ENCODE data around the gene SLC6A7.

The SLC6A7 gene

DNA sequence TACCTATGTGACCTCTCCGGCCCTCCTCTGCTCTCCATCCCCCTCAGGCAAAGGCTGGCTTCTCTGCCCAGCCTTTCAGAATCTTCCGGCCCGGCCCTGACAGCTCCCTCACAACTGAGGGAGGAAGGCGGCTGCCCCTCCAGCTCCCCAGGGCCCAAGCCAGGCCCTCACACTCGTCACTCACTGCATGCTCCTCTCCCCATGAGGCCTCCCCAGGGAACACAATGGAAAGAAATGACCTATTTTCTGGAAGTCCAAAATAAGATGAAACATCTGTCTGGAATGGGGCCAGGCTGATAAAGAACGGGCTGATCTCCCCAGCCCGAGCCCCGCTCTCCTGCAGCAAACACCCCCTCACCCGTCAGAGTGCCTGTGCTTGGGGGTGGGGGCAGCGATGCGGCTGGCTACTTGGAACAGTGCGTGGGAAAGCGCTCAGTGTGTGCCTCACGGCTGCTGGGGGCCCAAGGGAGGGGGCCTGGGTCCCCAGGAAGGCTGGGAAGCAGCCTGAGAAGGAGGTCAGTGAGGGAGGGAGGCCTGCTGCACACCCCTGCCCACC lies 45.5 kb upstream of the SLC6A7 start:
- Histone ChIP-seq H2AFZ (ENCODE audit: low read length) (no peak overlapping the region), H3K79me2 (ENCODE audit: insufficient read depth, low read length) (no peaks in the 10 kb centered on the region), H3K36me3 (ENCODE audit: insufficient read depth, low read length) (no peaks in the 10 kb centered on the region), H3F3A (ENCODE audit: low read depth) (no peaks in the 10 kb centered on the region), H3K4me3 (ENCODE audit: low read length, poor library complexity, severe bottlenecking) (no peak overlapping the region), H3K4me1 (ENCODE audit: insufficient read depth, low read length, poor library complexity, severe bottlenecking) (no peaks in the 10 kb centered on the region), H3K4me2 (ENCODE audit: low read depth, low read length, poor library complexity, severe bottlenecking) (no peak overlapping the region), H3K9me3 (ENCODE audit: insufficient read depth, low read depth, low read length) (no peaks in the 10 kb centered on the region), H3K27me3 (ENCODE audit: insufficient read depth, low read length, poor library complexity, severe bottlenecking) (no peaks in the 10 kb centered on the region), H3K9ac (ENCODE audit: low read depth, low read length, poor library complexity, severe bottlenecking) (no peak overlapping the region), H4K20me1 (ENCODE audit: insufficient read depth, low read length, poor library complexity, severe bottlenecking) (no peaks in the 10 kb centered on the region), H3K9me2 (replicated peaks; ENCODE audit: low read depth, low read length) (no peaks in the 10 kb centered on the region)
- TF ChIP-seq, protein P1, sequence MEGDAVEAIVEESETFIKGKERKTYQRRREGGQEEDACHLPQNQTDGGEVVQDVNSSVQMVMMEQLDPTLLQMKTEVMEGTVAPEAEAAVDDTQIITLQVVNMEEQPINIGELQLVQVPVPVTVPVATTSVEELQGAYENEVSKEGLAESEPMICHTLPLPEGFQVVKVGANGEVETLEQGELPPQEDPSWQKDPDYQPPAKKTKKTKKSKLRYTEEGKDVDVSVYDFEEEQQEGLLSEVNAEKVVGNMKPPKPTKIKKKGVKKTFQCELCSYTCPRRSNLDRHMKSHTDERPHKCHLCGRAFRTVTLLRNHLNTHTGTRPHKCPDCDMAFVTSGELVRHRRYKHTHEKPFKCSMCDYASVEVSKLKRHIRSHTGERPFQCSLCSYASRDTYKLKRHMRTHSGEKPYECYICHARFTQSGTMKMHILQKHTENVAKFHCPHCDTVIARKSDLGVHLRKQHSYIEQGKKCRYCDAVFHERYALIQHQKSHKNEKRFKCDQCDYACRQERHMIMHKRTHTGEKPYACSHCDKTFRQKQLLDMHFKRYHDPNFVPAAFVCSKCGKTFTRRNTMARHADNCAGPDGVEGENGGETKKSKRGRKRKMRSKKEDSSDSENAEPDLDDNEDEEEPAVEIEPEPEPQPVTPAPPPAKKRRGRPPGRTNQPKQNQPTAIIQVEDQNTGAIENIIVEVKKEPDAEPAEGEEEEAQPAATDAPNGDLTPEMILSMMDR (conservative IDR thresholded peaks at IDR 0.05; ENCODE audit: low read length): no peak
- no peak for TF ChIP-seq EZH2phosphoT487 (IDR thresholded peaks at IDR 0.05; ENCODE audit: borderline replicate concordance)

DNA sequence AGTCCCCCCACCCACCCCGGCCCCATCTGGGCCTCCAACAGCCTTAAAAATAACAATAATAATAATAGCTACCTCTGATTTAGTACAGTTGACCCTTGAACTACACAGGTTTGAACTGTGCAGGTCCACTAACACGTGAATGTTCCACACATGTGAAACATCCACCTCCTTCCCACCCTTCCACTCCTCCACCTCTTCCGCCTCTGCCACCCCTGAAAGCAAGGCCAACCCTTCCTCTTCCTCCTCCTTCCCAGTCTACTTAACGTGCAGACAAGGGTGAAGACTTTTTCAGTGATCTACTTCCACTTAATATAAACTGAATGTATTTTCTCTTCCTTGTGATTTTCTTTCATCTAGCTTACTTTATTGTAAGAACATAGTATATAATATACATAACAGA lies 45.0 kb upstream of the SLC6A7 start:
- no peaks in the 10 kb centered on the region for H3K9me2 ChIP-seq (replicated peaks; ENCODE audit: low read depth, low read length)
- H4K20me1 ChIP-seq (ENCODE audit: insufficient read depth, low read length, poor library complexity, severe bottlenecking): no peaks in the 10 kb centered on the region
- H3K36me3 ChIP-seq (ENCODE audit: insufficient read depth, low read length): no peaks in the 10 kb centered on the region
- no peak overlapping the region for H3K4me3 ChIP-seq (ENCODE audit: low read length, poor library complexity, severe bottlenecking)
- 0 out of 2 replicates have a peak overlapping the region, but pooled peaks have one; percentile 7 for H2AFZ ChIP-seq (ENCODE audit: low read length)
- no peaks in the 10 kb centered on the region for H3K27me3 ChIP-seq (ENCODE audit: insufficient read depth, low read length, poor library complexity, severe bottlenecking)
- no peak overlapping the region for H3K4me2 ChIP-seq (ENCODE audit: low read depth, low read length, poor library complexity, severe bottlenecking)
- TF ChIP-seq EZH2phosphoT487 (IDR thresholded peaks at IDR 0.05; ENCODE audit: borderline replicate concordance): no peak
- TF ChIP-seq, protein P1 (conservative IDR thresholded peaks at IDR 0.05; ENCODE audit: low read length): no peak
- H3K79me2 ChIP-seq (ENCODE audit: insufficient read depth, low read length): no peaks in the 10 kb centered on the region
- no peaks in the 10 kb centered on the region for H3K9me3 ChIP-seq (ENCODE audit: insufficient read depth, low read depth, low read length)
- H3K4me1 ChIP-seq (ENCODE audit: insufficient read depth, low read length, poor library complexity, severe bottlenecking): no peaks in the 10 kb centered on the region
- H3K9ac ChIP-seq (ENCODE audit: low read depth, low read length, poor library complexity, severe bottlenecking): no peak overlapping the region
- H3F3A ChIP-seq (ENCODE audit: low read depth): no peaks in the 10 kb centered on the region

DNA sequence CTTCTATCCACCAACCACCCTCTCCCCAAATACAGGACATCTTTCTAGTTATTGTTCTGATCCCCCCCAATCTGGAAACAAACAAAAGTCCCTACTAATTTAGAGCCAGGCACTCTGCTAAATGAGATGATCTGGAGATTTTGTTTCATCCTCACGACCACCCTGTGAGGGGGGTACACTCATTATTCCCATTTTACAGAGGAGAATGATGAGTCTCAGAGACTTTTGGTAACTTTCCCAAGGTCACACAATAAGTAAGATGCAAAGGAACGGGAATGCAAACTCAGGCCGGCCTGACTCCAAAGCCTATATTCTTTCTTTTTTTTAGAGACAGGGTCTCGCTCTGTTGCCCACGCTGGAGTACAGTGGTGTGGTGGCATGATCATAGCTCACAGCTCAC lies 43.6 kb upstream of the SLC6A7 start:
- no peaks in the 10 kb centered on the region for H3K9me3 ChIP-seq (ENCODE audit: insufficient read depth, low read depth, low read length)
- no peak overlapping the region for H3K9ac ChIP-seq (ENCODE audit: low read depth, low read length, poor library complexity, severe bottlenecking)
- no peaks in the 10 kb centered on the region for H3K9me2 ChIP-seq (replicated peaks; ENCODE audit: low read depth, low read length)
- no peaks in the 10 kb centered on the region for H3K79me2 ChIP-seq (ENCODE audit: insufficient read depth, low read length)
- no peak overlapping the region for H3K4me2 ChIP-seq (ENCODE audit: low read depth, low read length, poor library complexity, severe bottlenecking)
- no peaks in the 10 kb centered on the region for H3K4me1 ChIP-seq (ENCODE audit: insufficient read depth, low read length, poor library complexity, severe bottlenecking)
- no peaks in the 10 kb centered on the region for H3K36me3 ChIP-seq (ENCODE audit: insufficient read depth, low read length)
- no peaks in the 10 kb centered on the region for H3F3A ChIP-seq (ENCODE audit: low read depth)
- no peaks in the 10 kb centered on the region for H4K20me1 ChIP-seq (ENCODE audit: insufficient read depth, low read length, poor library complexity, severe bottlenecking)
- TF ChIP-seq EZH2phosphoT487 (IDR thresholded peaks at IDR 0.05; ENCODE audit: borderline replicate concordance): no peak
- TF ChIP-seq, protein P1 (conservative IDR thresholded peaks at IDR 0.05; ENCODE audit: low read length): no peak
- no peak overlapping the region for H3K4me3 ChIP-seq (ENCODE audit: low read length, poor library complexity, severe bottlenecking)
- H3K27me3 ChIP-seq (ENCODE audit: insufficient read depth, low read length, poor library complexity, severe bottlenecking): no peaks in the 10 kb centered on the region
- no peak overlapping the region for H2AFZ ChIP-seq (ENCODE audit: low read length)

All from Loucy (cell line).